Raji (cell line): ENCODE data around the gene ANO1.

Source experiments
- POLR2A ChIP-seq: IDR thresholded peaks from 2 replicates; pipeline ENCODE4 v1.6.1; 2011; ENCODE audit warnings: low read depth, low read length, control low read depth; ENCODE audit not compliant: insufficient read depth

The ANO1 gene

DNA sequence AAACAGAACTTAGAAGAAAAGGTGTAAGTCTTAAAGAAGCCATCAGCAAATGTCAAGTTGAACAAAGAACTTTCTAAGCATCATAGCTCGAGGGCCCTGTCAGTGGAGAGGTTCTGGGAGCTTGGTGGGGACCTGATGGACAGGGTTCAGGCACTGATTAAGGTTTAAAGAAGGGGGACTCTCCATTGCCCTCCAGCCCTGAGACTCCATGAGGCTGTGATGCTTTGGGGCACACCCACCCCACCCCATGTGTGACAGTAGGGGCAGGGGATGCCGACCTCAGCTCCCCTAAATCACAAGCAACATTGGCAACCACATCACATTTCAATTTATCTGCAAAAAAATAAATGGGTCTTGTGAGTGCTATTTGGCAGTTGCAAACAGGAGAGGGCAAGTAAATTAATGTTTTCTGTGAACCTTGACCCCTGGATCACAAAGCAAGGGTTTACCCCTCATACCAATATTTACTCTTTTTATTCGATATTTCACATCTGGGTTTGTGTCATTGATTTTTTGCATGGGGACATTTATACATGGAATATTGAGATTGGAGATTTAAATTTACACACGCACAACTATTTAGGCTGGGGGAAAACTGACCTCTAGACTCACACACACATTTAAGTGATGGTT is 37.1 kb upstream of the ANO1 start:
- TF ChIP-seq POLR2A, result no peak

DNA sequence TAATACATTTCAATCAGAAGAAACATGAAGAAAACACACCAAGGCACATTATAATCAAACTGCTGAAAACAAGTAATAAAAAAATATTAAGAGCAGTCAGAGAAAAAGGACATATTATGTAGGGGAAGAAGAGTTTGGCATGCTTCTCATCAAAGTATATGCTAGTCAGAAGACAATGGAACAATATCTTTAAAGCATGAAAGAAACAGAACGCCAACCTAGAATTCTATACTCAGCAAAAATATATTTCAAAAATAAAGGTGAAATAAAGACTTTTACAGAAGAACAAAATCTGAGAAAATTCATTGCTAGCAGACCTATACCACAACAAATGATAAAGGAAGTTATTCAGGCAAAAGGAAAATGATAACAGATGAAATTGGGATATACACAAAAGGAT is 34.6 kb upstream of the ANO1 start:
- TF ChIP-seq POLR2A, result no peak

DNA sequence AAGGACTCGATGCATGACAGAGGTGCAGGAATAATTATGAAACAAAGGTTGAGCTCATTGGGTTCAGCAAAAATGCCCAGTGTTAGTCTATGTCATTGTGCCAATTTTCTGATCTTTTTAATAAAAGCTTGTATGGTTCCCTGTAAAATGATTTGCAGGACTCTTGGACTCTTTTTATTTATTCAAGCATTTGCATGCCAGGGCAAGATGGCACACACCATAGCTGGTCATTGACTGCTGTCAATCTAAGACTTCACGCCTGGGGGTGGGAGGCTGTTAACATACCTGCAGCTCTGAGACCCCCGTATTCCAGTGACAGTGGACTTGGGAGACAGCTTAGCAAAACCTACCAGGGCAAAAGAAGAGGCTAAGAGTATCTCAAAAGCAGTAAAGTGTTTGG is 32.0 kb upstream of the ANO1 start:
- no peak for TF ChIP-seq POLR2A

DNA sequence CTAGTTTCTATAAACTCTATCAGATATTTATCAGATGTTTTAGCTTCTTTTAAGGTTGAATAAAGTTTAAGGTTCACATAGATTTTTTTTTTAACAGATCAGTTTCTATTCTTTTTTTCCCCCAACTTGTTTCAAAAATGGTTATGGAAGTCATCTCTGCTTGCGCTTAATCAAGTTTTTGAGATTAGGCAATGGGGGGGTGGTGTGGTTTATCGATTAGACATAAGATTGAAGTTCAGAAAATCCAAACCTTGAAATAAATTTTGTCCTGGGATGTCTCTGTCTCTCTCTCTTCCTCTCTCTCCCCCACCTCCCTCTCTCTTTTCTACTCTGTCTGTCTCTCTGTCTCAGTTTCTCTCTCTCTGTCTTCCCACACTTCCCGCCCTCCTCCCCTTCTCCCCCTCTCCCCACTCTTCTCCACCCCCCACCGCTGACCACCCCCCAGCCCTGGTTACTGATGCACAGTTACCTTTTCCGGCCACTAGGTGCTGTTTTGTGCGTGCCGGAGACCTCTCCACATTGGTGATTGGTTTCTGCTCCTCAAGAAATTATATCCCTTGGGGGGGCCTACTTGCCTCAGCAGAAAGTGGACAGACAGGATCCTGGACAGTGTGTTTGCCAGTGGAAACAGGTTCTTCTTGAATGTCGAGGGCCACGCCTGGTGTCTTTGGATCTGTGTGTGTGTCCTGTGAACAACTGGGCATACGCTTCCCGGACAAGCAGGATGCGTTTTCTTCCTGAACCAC is 29.7 kb upstream of the ANO1 start:
- TF ChIP-seq POLR2A, result no peak

DNA sequence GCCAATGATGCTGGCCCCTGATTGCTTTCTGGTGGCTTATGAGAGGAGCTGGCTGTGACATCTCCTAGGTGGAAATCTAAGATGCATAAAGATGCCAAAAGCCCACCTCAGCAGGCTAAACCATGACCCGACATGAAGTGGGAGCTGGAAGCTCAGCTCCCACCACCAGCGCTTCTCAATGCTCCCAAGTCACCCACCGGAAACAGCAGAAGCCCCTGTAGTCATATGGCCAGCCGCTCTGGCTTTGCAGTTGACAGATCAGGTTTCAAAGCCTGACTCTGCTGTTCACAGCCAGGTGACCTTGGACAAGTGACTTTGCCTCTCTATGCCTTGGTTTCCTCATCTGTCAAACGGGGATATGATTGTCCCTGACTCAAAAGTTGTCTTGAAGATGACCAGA is 29.1 kb upstream of the ANO1 start:
- no peak for TF ChIP-seq POLR2A

DNA sequence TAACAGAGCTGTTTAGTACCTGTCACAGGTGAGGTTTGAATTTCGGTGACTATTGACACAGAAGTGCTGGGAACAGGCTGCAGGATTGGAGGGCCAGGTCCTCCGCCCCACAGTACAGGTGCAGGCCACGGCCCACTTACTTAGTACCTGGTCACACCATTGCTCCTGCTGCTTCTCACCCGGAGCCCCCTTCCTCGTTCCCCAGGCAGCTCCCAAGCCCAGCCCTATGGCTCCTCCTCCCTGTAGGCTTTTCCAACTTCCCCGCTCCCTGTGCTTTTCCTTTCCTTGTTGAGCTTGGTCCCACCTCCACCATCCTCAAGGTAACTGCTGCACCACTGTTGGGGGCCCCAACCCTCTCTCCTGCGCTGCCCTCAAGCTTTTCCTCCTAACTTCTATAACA is 27.9 kb upstream of the ANO1 start:
- TF ChIP-seq POLR2A, result no peak

DNA sequence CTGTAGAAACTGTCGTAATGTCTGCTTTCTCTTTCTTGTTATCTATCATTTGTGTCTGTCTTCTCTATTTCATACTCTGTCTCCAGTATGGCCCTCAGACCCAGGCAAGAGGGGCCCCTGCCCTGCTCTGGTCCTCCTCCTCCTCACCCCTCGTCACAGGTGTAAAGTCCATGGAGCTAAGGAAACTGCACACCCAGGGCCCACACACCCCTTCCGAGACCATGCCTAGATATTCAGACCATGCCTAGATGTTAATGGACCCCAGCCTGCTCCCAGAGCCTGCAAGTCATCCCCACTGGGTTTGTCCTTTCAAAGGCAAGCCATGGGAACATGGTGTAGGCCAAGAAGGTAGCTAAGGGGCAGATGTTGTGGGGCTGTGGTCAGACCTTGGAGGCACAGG is 24.1 kb upstream of the ANO1 start:
- TF ChIP-seq POLR2A, result no peak

DNA sequence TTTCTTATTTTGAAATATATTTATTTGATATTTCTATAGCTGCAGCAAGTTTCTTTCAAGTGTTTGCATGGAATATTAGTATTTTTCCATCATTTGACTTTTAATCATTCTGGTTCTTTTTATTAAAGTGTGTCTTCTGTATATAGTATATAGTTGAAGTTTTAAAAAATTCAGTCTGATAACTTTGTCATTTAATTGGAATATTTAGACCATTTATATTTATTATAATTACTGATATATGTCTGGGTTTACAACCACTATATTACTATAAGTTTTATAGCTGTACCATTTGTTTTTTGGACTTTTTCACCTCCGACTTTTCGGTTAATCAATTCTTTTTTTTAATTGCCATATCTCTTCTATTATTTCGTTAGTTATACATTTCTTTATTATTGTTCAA is 22.7 kb upstream of the ANO1 start:
- TF ChIP-seq POLR2A, result no peak

DNA sequence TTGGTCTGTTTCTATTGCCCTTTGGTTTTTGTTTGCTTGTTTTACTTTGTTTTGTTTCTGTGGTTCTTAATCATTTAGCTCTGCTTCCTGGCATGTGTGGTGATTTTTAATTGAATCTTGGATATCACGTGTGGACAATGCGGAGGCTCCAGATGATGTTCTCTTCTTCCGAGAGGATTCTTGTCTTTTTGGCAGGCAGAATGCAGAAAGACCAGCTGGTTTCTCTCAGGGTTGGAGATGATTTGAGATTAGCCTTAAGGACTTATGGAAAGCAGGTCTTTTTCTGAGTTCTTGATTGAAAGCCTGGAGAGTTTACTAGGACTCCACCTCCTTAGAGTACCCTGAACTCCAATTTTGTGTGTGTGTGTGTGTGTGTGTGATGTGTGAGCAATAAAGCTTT is 21.0 kb upstream of the ANO1 start:
- no peak for TF ChIP-seq POLR2A

DNA sequence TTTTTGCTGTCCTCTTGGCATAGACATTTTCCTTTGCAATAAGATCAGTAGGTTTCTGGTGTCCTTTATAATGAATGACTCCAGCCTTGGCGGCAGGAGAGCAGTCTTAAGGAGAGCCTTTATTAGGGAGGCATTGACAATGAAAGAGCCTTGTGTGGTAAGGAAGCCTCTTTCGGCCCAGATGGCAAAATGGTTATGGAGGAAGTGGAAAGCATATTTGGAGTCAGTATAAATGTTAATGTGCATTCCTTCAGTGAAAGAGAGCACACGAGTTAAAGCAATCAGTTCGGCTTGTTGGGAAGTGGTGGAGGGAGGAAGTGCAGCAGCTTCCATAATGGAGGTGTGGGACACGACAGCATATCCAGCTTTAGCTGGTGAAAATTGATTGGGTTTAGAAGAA is 18.1 kb upstream of the ANO1 start:
- TF ChIP-seq POLR2A, result no peak

DNA sequence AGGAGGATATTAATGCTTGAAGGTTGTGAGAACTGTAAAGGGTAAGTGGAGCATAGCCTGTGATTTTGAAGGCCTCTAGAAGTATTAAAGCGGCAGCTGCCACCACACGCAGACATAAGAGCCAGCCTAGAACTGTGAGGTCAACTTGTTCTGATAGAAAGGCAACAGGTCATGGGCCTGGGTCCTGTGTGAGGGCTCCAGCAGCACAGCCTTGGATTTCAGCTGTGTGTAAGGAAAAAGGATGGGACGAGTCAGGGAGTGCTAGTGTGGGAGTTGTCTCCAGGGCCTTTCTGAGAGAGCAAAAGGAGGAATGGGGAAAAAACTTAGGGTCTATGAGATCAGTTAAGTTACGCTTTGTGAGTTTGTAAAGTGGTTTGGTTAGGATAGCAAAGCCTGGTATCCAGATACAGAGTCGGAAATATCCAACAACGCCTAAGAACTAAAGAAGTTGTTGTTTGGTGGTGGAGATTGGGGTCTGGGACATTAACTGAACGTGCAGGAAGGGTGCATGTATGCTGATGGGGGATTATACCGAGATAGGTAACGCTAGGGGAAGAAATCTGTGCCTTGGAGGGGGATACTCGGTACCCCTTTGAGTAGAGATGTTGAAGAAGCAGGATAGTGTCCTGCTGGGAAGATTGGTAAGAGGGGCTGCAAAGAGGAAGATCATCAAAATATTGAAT is 17.4 kb upstream of the ANO1 start:
- TF ChIP-seq POLR2A, result no peak

DNA sequence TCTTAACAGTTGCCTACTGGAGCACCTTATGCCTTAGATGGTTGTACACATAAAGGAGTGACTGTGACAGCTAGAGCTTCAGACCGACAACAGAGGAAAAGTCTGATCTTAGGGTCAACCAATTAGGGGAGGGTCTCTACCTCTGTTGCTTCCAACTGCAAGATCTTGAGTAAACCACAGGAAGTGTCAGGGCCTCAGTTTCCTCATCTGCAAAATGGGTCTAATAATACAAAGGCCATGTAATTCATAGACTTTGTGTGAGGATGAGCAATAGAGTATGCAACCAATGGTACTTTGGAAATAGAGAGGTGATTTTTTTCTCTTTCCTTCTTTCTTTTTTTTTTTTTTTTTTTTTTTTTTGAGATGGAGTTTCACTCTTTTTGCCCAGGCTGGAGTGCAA is 16.4 kb upstream of the ANO1 start:
- no peak for TF ChIP-seq POLR2A

DNA sequence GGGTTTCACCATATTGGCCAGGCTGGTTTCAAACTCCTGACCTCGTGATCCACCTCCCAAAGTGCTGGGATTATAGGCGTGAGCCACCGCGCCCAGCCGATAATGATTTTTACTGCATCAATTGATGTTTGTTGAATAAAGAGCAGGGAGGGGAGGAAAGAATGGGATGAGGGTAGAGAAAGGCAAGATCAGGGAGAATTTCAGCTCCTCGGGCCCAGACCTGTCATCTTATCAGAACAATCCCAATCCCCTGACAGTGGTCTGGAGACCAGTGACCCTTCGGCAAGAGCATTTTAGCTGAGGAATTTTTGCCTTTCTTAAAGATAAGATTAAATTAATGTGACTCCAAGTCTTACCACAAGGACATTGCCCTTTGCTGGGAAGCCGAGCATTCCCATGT is 15.0 kb upstream of the ANO1 start:
- TF ChIP-seq POLR2A, result no peak

DNA sequence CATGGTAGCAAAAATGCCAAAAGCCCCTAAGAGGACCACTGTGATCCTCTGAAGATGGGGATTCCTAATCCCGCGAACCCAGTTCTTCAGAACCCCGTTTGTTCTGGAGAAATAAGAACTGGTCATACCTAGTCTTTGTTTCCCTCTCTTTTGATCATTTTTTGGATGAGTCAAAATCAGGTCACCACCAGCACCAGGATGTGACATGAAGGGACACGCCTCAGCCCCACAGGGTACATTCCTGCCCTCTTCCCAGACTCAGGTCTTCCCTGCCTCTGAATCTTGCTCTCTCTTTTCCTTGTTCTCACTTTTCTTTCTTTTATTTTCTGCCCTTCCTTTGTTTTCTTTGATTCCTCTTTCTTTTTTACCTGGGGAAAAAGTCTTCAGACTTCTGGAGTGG is 14.6 kb upstream of the ANO1 start:
- TF ChIP-seq POLR2A, result no peak

DNA sequence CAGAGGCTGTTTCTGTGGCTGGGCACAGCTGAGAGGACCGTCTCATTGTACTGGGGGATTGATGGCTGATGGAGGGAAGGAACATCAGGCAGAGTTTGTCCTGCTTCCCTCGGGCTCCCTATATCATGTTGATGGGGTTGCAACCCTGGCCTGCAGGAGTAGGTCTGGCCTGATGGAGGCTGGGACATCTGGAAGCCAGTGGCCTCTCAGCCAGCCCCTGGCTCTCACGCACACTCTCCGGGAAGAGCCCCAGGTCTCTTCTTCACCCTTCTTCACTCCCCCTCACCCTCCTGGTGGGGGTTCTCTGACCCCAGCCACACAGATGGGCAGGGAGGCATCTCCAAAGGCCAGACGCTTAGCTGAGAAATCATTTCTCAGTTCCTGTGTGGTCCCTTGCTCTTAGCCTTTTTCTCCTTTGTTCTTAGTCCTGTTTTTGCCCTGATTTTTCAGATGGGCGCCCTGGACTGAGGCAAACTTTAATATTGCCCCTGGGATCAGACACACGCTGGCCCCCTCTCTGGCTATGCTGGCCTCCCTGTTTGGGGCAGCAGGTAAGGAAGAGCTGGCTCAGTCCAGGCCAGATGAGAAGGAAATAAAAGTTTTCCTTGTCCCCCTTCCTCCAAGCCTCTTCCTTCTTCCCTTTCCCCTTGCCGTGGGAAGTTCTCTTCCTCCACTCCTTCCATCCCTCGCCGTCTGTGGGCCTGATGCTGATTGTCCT is 13.9 kb upstream of the ANO1 start:
- no peak for TF ChIP-seq POLR2A

DNA sequence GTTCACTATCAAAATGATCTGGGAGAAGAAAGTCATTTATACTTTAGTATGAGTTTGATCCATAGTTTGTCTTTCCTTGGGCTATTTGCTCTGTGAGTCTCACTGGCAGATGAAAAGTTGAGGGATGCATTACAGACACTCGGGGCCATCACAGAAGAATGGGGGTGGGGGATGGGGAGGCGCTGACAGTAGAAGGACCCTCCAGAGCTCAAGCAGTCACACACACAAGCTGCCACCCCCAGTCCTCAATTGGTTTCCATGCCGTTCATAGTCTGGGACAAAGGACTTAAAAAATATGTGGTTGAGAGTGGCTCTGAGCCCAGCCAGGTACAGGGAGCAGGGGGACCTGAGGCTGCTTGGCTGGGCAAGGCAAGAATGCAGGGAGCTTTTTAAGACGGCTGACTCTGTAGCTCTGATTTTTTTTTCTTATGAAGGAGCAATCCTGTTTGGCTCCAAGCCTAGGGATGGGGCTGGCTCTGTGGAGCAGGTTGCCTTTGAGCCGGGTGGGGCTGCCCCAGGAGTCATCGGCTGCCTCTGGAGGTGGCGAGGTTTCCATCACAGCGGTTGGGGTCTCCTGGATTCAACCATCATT is 13.3 kb upstream of the ANO1 start:
- no peak for TF ChIP-seq POLR2A
